Measurements from ENCODE around the gene GATAD1. TPM values are rescaled to one million over a fixed set of nuclear protein-coding genes. Genes with fewer than 3 reads are reported as not detected.

Gene GATAD1
- total and polyA plus RNA-seq, 2 of the 8 experiments (the other 6 are each of a cell fraction or from before 2014, with no cell fraction given) = 17.1 to 34.7 TPM

DNA sequence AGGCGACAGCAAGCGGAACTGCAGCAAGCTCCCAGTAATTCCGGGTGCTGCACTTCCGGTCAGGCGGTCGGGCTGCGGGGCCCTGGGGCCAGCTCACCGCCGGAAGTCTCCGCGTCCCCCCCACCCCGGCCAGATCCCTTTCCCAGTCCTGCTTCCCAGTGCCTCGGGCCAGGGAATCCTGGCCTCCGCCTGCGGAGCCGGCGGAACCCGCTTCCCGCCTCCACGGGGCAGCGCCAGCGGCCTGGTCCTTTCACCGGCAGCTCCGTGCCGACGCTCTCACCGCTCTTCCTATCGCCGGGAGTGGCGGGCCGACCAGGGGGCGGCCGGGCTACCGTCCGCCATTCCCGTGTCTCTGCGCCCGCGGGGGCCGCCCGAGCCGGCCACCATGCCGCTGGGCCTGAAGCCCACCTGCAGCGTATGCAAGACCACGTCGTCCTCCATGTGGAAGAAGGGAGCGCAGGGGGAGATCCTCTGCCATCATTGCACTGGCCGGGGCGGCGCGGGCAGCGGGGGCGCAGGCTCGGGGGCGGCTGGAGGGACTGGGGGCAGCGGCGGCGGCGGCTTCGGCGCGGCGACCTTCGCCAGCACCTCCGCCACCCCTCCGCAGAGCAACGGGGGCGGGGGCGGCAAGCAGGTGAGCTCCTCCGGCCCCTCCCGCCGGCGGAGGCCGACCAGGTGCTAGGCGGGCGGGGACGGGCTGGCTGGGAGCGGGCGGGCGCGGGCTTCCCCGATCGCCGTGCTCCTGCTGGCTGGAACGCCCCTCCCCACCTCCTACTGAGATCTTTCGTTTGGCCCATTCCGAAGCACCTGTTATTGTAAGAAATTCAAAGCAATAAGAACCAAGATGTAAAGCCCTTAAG lies at the start of gene GATAD1 (continued):
- TF ChIP-seq, protein P1, sequence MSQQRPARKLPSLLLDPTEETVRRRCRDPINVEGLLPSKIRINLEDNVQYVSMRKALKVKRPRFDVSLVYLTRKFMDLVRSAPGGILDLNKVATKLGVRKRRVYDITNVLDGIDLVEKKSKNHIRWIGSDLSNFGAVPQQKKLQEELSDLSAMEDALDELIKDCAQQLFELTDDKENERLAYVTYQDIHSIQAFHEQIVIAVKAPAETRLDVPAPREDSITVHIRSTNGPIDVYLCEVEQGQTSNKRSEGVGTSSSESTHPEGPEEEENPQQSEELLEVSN (IDR thresholded peaks at IDR 0.05) = peak; percentile 40; the same call in 1 of the 2 replicates
- TF ChIP-seq KDM1A (IDR thresholded peaks at IDR 0.05; ENCODE audit: borderline replicate concordance, low read length) (no peak), EP300 (IDR thresholded peaks at IDR 0.05; ENCODE audit: borderline replicate concordance in 1 of 2, low read depth in 2 of 2, low read length in 2 of 2) (no peak), NANOG (IDR thresholded peaks at IDR 0.05; ENCODE audit: insufficient read depth, low read depth, low read length, poor library complexity, severe bottlenecking) (no peak), GABPA (IDR thresholded peaks at IDR 0.05; ENCODE audit: borderline replicate concordance, insufficient read depth, low read length) (peak; percentile 95), ZNF274 (IDR thresholded peaks at IDR 0.05; ENCODE audit: borderline replicate concordance, extremely low read depth, low read length) (no peak)
